Neural cell (in vitro differentiated cells): ENCODE measurements around the gene PLBD2.

Source experiments
- CTCF ChIP-seq: fragments of 450-650 bp; IDR thresholded peaks from 2 replicates; pipeline ENCODE4 v1.5.1; 2014; ENCODE audit warnings: antibody characterized with exemption, mild to moderate bottlenecking, moderate library complexity; ENCODE audit not compliant: poor library complexity, severe bottlenecking
- EZH2 ChIP-seq: fragments of 200-600, 300-800 bp; shearing (Covaris generic), sonication (generic); IDR thresholded peaks from 2 replicates; pipeline ENCODE4 v1.6.1; 2014; ENCODE audit warnings: antibody characterized with exemption, low read length, borderline replicate concordance, mild to moderate bottlenecking; ENCODE audit not compliant: insufficient read depth, poor library complexity, severe bottlenecking
- POLR2AphosphoS5 ChIP-seq: IDR thresholded peaks from 2 replicates; pipeline ENCODE4 v1.6.1; 2012
- REST ChIP-seq: IDR thresholded peaks from 2 replicates; pipeline ENCODE4 v1.6.1; 2012; ENCODE audit warnings: borderline replicate concordance
- SMC3 ChIP-seq: fragments of 450-650 bp; conservative IDR thresholded peaks from 2 replicates; pipeline ENCODE4 v1.6.1; 2014; ENCODE audit warnings: antibody characterized with exemption, mild to moderate bottlenecking, moderate library complexity; ENCODE audit not compliant: poor library complexity
- TAF1 ChIP-seq: IDR thresholded peaks from 2 replicates; pipeline ENCODE4 v1.6.1; 2012; ENCODE audit warnings: low read depth

- TF ChIP-seq REST (no peak), CTCF (no peak), POLR2AphosphoS5 (no peak), SMC3 (no peak), TAF1 (no peak), EZH2 (no peak)
These were observed 12.7 kb downstream of the PLBD2 start for GRCh38 chr12:113370923-113371682.
